ENCODE results near the gene GPAT2. TPM values are rescaled to one million over a fixed set of nuclear protein-coding genes. Genes with fewer than 3 reads are reported as not detected.

The GPAT2 gene
- polyA plus RNA-seq, 5 donors: 1.2 to 6.0 (median 4.2) TPM

Other genes with a start within 250 kb of the GPAT2 start
- 10 to 100 TPM in 4 of 5 donors, 1 to 10 TPM in 1; 6.9 to 50.7 (median 36.3) TPM for gene ANKRD36C, start 43.1 kb downstream of the GPAT2 start, polyA plus RNA-seq (ENCODE audit: insufficient read depth in 1 of 5, insufficient read length in 5 of 5, low replicate concordance in 1 of 5)
- gene ADRA2B, start 81.7 kb upstream of the GPAT2 start, polyA plus RNA-seq (ENCODE audit: insufficient read depth in 1 of 5, insufficient read length in 5 of 5, low replicate concordance in 1 of 5): 1 to 10 TPM in 4 of 5 donors, under 1 TPM in 1; 0.60 to 1.6 (median 1.2) TPM
- gene ASTL, start 103.6 kb upstream of the GPAT2 start, polyA plus RNA-seq (ENCODE audit: insufficient read depth in 1 of 5, insufficient read length in 5 of 5, low replicate concordance in 1 of 5): under 1 TPM; 0.13 to 0.27 (median 0.18) TPM
- 1 to 10 TPM in 4 of 5 donors, under 1 TPM in 1; 0.84 to 2.6 (median 1.2) TPM for gene DUSP2, start 110.5 kb upstream of the GPAT2 start, polyA plus RNA-seq (ENCODE audit: insufficient read depth in 1 of 5, insufficient read length in 5 of 5, low replicate concordance in 1 of 5)
- 100 to 1,000 TPM in 3 of 5 donors, 10 to 100 TPM in 2; 94.3 to 117 (median 106) TPM for gene STARD7, start 173.9 kb upstream of the GPAT2 start, polyA plus RNA-seq (ENCODE audit: insufficient read depth in 1 of 5, insufficient read length in 5 of 5, low replicate concordance in 1 of 5)
- 10 to 100 TPM; 29.7 to 36.8 (median 31.9) TPM for gene TMEM127, start 231.1 kb upstream of the GPAT2 start, polyA plus RNA-seq (ENCODE audit: insufficient read depth in 1 of 5, insufficient read length in 5 of 5, low replicate concordance in 1 of 5)
- 10 to 100 TPM; 57.2 to 66.6 (median 64.5) TPM for gene CIAO1, start 231.3 kb upstream of the GPAT2 start, polyA plus RNA-seq (ENCODE audit: insufficient read depth in 1 of 5, insufficient read length in 5 of 5, low replicate concordance in 1 of 5)